ENCODE results near the gene HNRNPU.

HNRNPU gene

DNA sequence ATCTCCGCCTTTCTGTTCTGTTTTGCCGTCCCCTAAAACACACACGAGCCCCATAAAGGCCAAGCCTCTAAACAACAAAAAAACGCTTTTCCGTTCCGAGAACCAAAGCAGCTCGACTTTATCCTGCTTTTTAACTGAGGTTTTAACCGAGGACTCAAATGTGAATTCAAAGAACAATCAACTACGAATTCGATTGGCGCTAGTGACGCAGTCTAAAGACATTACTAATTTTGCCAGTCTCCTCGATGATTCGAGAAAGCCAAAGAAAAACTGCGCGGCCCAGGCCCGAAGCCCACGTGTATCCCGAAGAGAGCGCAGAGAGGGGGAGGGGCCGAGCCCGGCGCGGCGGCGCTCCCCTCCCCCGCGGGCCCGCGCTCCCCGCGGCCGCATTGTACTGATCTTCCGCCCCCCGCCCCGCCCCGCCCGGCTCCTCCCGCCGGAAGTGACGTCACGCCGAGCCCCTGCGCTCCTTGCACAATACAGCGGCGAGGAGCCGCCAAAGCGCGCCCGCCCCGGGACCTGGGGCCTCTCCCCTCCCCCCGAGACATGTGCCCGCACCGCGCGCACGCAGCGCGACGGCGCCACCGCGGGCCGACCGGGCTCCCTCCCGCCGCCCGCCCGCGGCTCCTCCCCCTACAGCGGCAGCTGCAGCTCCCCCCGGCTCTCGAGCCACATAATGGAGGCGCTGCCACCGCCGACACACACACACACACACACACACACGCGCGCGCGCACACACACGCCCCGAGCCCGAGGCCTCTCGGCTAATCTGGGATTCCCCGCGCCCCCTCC, 1.4 kb downstream of the HNRNPU start:
- peak; percentile 94 to 97 (median 96) for DNase-seq (ENCODE audit: low read depth in 4 of 4, low spot score in 1 of 4)

- DNase-seq (ENCODE audit: low read depth in 4 of 4, low spot score in 1 of 4) = no peak
Measured at GRCh38 chr1:244862354-244862698, 2.0 kb downstream of the HNRNPU start.

GRCh38 chr1:244861683-244862082, 2.7 kb downstream of the HNRNPU start:
- no peak for DNase-seq (ENCODE audit: low read depth in 4 of 4, low spot score in 1 of 4)

GRCh38 chr1:244860914-244861610, 3.3 kb downstream of the HNRNPU start:
- no peak for DNase-seq (ENCODE audit: low read depth in 4 of 4, low spot score in 1 of 4)

DNA sequence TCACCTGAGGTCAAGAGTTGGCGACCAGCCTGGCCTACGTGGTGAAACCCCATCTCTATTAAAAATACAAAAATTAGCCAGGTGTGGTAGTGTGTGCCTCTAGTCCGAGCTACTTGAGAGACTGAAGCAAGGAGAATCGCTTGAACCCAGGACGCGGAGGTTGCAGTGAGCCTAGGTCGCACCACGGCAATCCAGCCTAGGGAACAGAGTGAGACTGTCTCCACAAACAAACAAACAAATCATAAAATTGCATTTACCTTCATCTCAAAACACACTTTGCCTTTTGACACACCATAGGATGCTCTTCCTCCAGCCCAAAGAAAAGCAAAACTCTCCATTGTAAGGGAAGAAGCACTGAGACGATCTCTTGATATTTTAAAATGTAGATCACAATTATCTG, 4.3 kb downstream of the HNRNPU start:
- DNase-seq (ENCODE audit: low read depth in 4 of 4, low spot score in 1 of 4) = no peak

GRCh38 chr1:244858357-244858756, 6.0 kb downstream of the HNRNPU start:
- DNase-seq (ENCODE audit: low read depth in 4 of 4, low spot score in 1 of 4) = no peak

DNA sequence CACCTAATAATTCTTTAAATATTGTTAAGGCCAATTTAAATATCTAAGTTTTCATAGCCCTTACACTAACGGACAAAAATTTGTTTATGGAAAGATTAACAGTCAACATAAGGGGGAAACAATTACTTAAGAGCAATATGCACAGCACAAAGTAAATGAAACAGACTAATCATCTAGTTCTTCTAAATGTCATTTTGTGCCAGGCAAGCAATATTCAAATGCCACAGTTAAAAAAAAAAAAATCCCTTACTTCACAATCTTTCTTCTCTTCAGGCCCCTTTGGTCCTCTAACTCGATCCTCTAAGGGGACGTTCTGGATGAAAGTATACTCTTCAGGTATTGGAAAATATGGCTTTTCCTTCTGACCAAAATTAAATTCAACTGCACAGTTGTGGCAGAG, 6.6 kb downstream of the HNRNPU start:
- DNase-seq (ENCODE audit: low read depth in 4 of 4, low spot score in 1 of 4) = no peak

GRCh38 chr1:244854865-244855578, 9.3 kb downstream of the HNRNPU start:
- DNase-seq (ENCODE audit: low read depth in 4 of 4, low spot score in 1 of 4) = no peak

DNA sequence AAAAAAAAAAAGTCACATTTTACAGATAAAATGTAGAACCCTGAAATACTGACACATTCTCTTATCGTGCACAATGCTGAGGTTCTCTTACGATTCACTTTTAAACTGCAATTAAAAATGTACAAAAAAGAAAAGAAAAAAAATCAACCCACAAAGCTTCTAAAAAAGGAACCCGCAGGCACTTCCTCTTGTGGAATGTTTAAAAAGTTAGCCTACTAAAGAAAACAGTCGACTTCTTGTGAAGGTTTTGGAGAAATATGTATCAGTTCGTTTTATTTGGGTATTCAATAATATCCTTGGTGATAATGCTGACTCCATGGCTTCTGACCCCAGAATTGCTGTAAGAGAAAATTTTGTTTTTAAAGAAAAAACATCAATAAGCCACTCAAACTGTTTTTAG, 10.2 kb downstream of the HNRNPU start:
- DNase-seq (ENCODE audit: low read depth in 4 of 4, low spot score in 1 of 4) = no peak

- DNase-seq (ENCODE audit: low read depth in 4 of 4, low spot score in 1 of 4) = no peak
Measured at GRCh38 chr1:244852694-244853093, 11.6 kb downstream of the HNRNPU start.

- no peak for DNase-seq (ENCODE audit: low read depth in 4 of 4, low spot score in 1 of 4)
Measured at GRCh38 chr1:244851546-244852231, 12.7 kb downstream of the HNRNPU start.

DNA sequence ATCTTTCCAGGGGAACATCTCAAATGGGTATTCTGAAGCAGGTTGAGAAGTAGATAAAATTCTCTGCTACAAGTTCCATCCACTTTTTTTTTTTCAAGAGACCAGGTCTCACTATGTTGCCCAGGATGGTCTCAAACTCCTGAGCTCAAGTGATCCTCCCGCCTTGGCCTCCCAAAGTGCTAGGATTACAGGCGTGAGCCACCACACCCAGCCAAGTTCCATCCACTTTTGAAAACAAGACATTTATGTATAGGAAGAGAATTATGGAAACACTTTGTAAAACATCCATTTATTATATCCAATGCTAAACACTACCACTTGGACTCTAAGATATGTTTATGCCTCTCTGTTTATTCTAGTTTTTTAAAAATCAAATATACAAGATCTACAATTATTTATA, 13.4 kb downstream of the HNRNPU start:
- no peak for DNase-seq (ENCODE audit: low read depth in 4 of 4, low spot score in 1 of 4)

GRCh38 chr1:244850099-244850852, 14.1 kb downstream of the HNRNPU start:
- no peak for DNase-seq (ENCODE audit: low read depth in 4 of 4, low spot score in 1 of 4)

- no peak for DNase-seq (ENCODE audit: low read depth in 4 of 4, low spot score in 1 of 4)
Measured at GRCh38 chr1:244849189-244849866, 15.0 kb downstream of the HNRNPU start.

DNA sequence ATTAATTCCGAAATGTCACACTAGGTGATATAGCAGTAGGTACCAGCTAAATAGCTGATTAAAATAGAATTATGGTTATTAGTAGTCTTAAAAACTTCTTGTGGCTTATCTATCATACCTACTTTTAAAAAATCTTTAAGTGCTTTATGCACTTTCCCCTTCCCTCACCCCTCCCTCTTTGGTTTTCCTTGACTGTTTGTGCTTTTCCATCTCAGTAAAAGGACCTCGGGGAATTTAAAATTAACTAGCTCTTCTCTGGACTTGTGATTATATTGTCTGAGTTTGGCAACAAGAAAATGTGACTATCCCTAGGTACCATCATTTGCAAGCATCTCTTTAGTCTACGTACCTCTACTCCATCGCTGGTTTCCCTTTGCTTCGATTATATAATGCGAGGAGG, 17.7 kb downstream of the HNRNPU start:
- DNase-seq (ENCODE audit: low read depth in 4 of 4, low spot score in 1 of 4) = no peak

DNA sequence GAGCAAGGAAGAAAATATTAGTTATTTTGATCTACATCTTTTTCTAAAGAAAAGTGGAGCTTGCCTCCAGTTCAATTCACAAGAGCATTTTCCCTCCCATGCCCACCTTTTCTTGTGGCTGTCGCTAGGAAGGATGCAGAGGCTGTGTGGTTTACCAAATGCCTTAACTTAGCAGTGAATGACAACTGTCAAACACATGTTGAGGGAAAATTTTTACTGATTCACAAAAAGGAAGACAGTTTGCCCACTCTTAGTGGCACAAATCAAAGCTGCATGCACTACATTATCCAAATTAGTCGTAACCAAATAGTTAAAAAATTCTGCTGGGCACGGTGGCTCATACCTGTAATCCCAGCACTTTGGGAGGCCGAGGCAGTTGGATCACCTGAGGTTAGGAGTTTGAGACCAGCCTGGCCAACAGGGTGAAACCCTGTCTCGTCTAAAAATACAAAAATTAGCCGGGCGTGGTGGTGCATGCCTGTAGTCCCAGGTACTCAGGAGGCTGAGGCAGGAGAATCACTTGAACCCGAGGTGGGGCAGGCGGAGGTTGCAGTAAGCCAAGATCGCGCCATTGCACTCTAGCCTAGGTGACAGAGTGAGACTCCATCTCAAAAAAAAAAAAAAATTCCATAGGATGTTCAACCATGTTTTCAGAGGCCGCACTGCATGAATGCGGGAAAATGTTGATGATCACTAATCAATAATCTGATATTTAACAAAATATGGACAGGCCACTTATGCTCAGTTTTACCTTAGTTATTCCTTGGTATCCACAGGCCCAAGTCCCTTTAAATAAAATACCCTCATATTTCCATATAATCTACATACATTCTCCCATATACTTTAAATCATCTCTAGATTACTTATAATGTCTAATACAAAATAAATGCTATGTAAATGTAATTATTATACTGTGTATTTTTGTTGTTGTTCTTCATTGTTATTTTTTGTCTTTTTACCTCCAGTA, 19.9 kb downstream of the HNRNPU start:
- DNase-seq (ENCODE audit: low read depth in 4 of 4, low spot score in 1 of 4) = no peak

DNA sequence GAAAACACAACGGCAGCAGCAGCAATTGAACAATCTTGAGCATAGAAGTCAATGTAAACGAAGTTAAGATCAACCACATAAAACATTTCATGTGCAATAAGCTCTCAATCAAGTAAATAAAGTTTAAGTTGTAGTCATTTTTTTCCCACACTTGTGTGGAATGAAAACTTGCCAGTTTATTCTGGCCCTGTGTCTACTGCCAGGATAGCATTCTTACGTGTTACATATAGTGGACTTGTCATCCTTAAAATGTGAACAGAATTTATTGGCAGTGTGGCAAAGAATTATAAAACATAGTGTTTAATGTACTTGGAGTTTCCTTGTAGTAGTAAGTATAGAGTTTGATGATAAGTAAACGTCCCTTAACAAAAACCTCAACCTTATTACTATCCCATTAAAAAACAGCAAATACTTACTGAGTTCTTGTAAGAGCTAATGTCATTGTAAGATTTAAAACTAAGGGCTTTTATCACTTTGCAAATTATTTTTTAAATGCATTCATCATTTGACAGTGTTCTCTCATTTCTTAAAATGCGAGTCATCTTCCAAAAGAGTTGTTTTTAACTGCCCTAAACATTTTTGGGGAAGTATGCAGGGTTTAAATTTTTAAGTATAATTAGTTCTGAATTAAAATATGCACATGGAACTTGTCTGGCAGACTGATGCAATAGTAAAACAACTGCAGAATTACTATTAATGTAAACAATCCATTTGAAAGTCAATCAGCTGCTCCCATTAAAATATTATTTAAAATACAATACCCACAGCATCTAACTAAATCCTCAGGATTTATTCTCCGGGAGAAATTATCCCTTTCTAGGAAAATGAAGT, 21.0 kb downstream of the HNRNPU start:
- no peak for DNase-seq (ENCODE audit: low read depth in 4 of 4, low spot score in 1 of 4)

- DNase-seq (ENCODE audit: low read depth in 4 of 4, low spot score in 1 of 4) = no peak
Measured at GRCh38 chr1:244841273-244841927, 22.9 kb downstream of the HNRNPU start.

Data from stimulated activated CD4-positive, alpha-beta T cell treated with anti-CD3 and anti-CD28 coated beads, Interleukin-1b, Interleukin-23, amount 100 ng/mL, for 24 hours (primary cell).